ENCODE measurements around the gene CRADD.

- TF ChIP-seq CTCF (IDR thresholded peaks at IDR 0.05) (no peak), POLR2A (IDR thresholded peaks at IDR 0.05) (no peak), EP300 (IDR thresholded peaks at IDR 0.05) (no peak)
Observed at GRCh38 chr12:93763746-93764147, 86.6 kb downstream of the CRADD start.
